GM23338 (cell line): ENCODE data around the gene MYLK4. TPM values are rescaled to one million over a fixed set of nuclear protein-coding genes. Genes with fewer than 3 reads are reported as not detected.

Experiments used
- ATAC-seq: fragments of 200-7000 bp; cut with Tn5 transposase; 3 replicates; pipeline ENCODE4 v1.9.1; 2020
- DNase-seq: peaks from one replicate; pipeline ENCODE4 v3.0.0-alpha.2; 2015; ENCODE audit warnings: low spot score
- H2AFZ ChIP-seq: fragments of 200-600 bp; sonication (generic); 2 replicates; pipeline ENCODE4 v1.8.0; 2016; ENCODE audit warnings: antibody characterized with exemption, mild to moderate bottlenecking, moderate library complexity
- H3F3A ChIP-seq: fragments of 200-600 bp; sonication (generic); replicated peaks from 2 replicates; pipeline ENCODE4 v1.8.0; 2017; ENCODE audit warnings: antibody characterized with exemption, mixed run types, low read depth
- H3K27ac ChIP-seq: fragments of 200-600 bp; sonication (generic); 2 replicates; pipeline ENCODE4 v1.6.1; 2016; ENCODE audit warnings: low read depth
- H3K27me3 ChIP-seq: fragments of 200-600 bp; sonication (generic); 2 replicates; pipeline ENCODE4 v1.8.0; 2016; ENCODE audit warnings: mild to moderate bottlenecking, mixed run types, moderate library complexity; ENCODE audit not compliant: insufficient read depth
- H3K36me3 ChIP-seq: fragments of 200-600 bp; sonication (generic); 2 replicates; pipeline ENCODE4 v1.8.0; 2016; ENCODE audit warnings: mild to moderate bottlenecking; ENCODE audit not compliant: insufficient read depth
- H3K4me1 ChIP-seq: fragments of 200-600 bp; sonication (generic); 2 replicates; pipeline ENCODE4 v1.8.0; 2016; ENCODE audit warnings: mild to moderate bottlenecking, moderate library complexity; ENCODE audit not compliant: insufficient read depth
- H3K4me2 ChIP-seq: fragments of 200-600 bp; sonication (generic); 2 replicates; pipeline ENCODE4 v1.7.1; 2017; ENCODE audit warnings: mixed run types
- H3K4me3 ChIP-seq: fragments of 200-600 bp; sonication (generic); 2 replicates; pipeline ENCODE4 v1.6.1; 2016; ENCODE audit warnings: mixed run types
- H3K79me2 ChIP-seq: fragments of 200-600 bp; sonication (generic); replicated peaks from 2 replicates; pipeline ENCODE4 v1.8.0; 2017; ENCODE audit warnings: mild to moderate bottlenecking; ENCODE audit not compliant: insufficient read depth
- H3K9me2 ChIP-seq: fragments of 200-600 bp; sonication (generic); 2 replicates; pipeline ENCODE4 v1.8.0; 2017; ENCODE audit not compliant: insufficient read depth
- H4K20me1 ChIP-seq: fragments of 200-600 bp; sonication (generic); replicated peaks from 2 replicates; pipeline ENCODE4 v1.8.0; 2017; ENCODE audit warnings: mild to moderate bottlenecking; ENCODE audit not compliant: insufficient read depth
- H3K27ac Mint-ChIP-seq: 2 replicates; pipeline ENCODE4 v1.8.0; 2020; ENCODE audit warnings: inconsistent platforms, mild to moderate bottlenecking, moderate library complexity, mixed read lengths
- H3K27me3 Mint-ChIP-seq: 3 replicates; pipeline ENCODE4 v1.8.0; 2022; ENCODE audit warnings: low read depth, mild to moderate bottlenecking, moderate library complexity, mixed read lengths, inconsistent platforms; ENCODE audit not compliant: insufficient read depth, poor library complexity
- H3K36me3 Mint-ChIP-seq: 3 replicates; pipeline ENCODE4 v1.8.0; 2021; ENCODE audit warnings: low read depth, mild to moderate bottlenecking, inconsistent platforms, moderate library complexity, mixed read lengths
- H3K4me1 Mint-ChIP-seq: 3 replicates; pipeline ENCODE4 v1.8.0; 2020; ENCODE audit warnings: mild to moderate bottlenecking, inconsistent platforms, mixed read lengths
- H3K4me3 Mint-ChIP-seq: 3 replicates; pipeline ENCODE4 v1.8.0; 2021; ENCODE audit warnings: moderate library complexity, mild to moderate bottlenecking, inconsistent platforms, mixed read lengths
- H3K9me3 Mint-ChIP-seq: 3 replicates; pipeline ENCODE4 v1.8.0; 2020; ENCODE audit warnings: moderate library complexity, mild to moderate bottlenecking, inconsistent platforms, mixed read lengths
- CREB1 ChIP-seq: fragments of 250-450 bp; sonication (Bioruptor Pico); IDR thresholded peaks from 2 replicates; pipeline ENCODE4 v1.5.0; 2020; ENCODE audit warnings: low read depth, mild to moderate bottlenecking, moderate library complexity
- ETS1 ChIP-seq: IDR thresholded peaks from 2 replicates; pipeline ENCODE4 v1.6.1; 2016; ENCODE audit warnings: antibody characterized with exemption
- EZH2 ChIP-seq: fragments of 200-600 bp; sonication (generic); IDR thresholded peaks from one replicate; pipeline ENCODE4 v1.8.0; 2017; ENCODE audit warnings: antibody characterized with exemption, mild to moderate bottlenecking, low read depth; ENCODE audit not compliant: unreplicated experiment
- EZH2phosphoT487 ChIP-seq: fragments of 200-600 bp; sonication (generic); IDR thresholded peaks from one replicate; pipeline ENCODE4 v1.8.1; 2018; ENCODE audit warnings: antibody characterized with exemption; ENCODE audit not compliant: unreplicated experiment
- JUNB ChIP-seq: IDR thresholded peaks from one replicate; pipeline ENCODE4 v1.6.1; 2016; ENCODE audit warnings: antibody characterized with exemption; ENCODE audit not compliant: unreplicated experiment
- NANOG ChIP-seq: IDR thresholded peaks from 2 replicates; pipeline ENCODE4 v1.6.1; 2016; ENCODE audit warnings: antibody characterized with exemption, borderline replicate concordance
- POLR2AphosphoS5 ChIP-seq: IDR thresholded peaks from 2 replicates; pipeline ENCODE4 v1.6.1; 2016; ENCODE audit warnings: antibody characterized with exemption, low read depth
- ZNF114 ChIP-seq: fragments of 250-450 bp; sonication (Bioruptor Pico); IDR thresholded peaks from 2 replicates; pipeline ENCODE4 v1.5.0; 2020; ENCODE audit warnings: mild to moderate bottlenecking, moderate library complexity
- ZNF331 ChIP-seq: fragments of 250-450 bp; sonication (Bioruptor Pico); IDR thresholded peaks from 2 replicates; pipeline ENCODE4 v1.5.0; 2020; ENCODE audit warnings: low read depth, mild to moderate bottlenecking, moderate library complexity
- ZNF462 ChIP-seq: fragments of 250-450 bp; sonication (Bioruptor Pico); IDR thresholded peaks from 2 replicates; pipeline ENCODE4 v1.5.0; 2020; ENCODE audit warnings: mild to moderate bottlenecking, moderate library complexity
- polyA plus RNA-seq: library from polyadenylated mRNA; unstranded; fragments of >200 nt; fragmentation: Nextera tagmentation; extraction: Ambion mirVana; gene quantifications from 2 replicates; pipeline ENCODE4 v1.2.1, GENCODE V29; 2016
- total RNA-seq: library from RNA; depleted of rRNA; stranded (reverse); fragments of >200 nt; shearing (Covaris generic); gene quantifications from 2 replicates; pipeline ENCODE4 v1.2.3, GENCODE V29; 2014
- TF ChIP-seq, protein P1 (sequence below), 2 experiments: fragments of 200-600 bp in 1 of 2; sonication (generic) in 1 of 2; conservative IDR thresholded peaks; 2 replicates each; pipeline versions ENCODE4 v1.5.1 to v1.6.1; 2016 to 2017; ENCODE audit warnings: antibody characterized with exemption in 2 of 2, low read depth in 2 of 2, mild to moderate bottlenecking in 2 of 2, moderate library complexity in 1 of 2
- TF ChIP-seq, protein P2 (sequence below): IDR thresholded peaks from one replicate; pipeline ENCODE4 v1.6.1; 2018; ENCODE audit warnings: antibody characterized with exemption; ENCODE audit not compliant: unreplicated experiment

MYLK4 gene
- total and polyA plus RNA-seq, 2 experiments from 2014 or later = 0.03 to 0.17 TPM

- peaks cover 2% of the 10 kb centered on the region for H3K27me3 Mint-ChIP-seq
Measured at GRCh38 chr6:2756241-2756640, 5.5 kb upstream of the MYLK4 start.

More at GRCh38 chr6:2756241-2756640, 5.5 kb upstream of the MYLK4 start:
- Histone ChIP-seq H3K4me3 (no peak overlapping the region), H3K36me3 (no peaks in the 10 kb centered on the region), H4K20me1 (no peaks in the 10 kb centered on the region), H3K79me2 (no peaks in the 10 kb centered on the region), H3F3A (no peaks in the 10 kb centered on the region), H2AFZ (no peak overlapping the region), H3K27me3 (no peaks in the 10 kb centered on the region), H3K27ac (no peak overlapping the region), H3K4me1 (no peaks in the 10 kb centered on the region), H3K9me2 (no peaks in the 10 kb centered on the region), H3K4me2 (no peak overlapping the region)
- Mint-ChIP-seq H3K27ac (no peak overlapping the region), H3K4me3 (no peak overlapping the region), H3K9me3 (peaks cover 4% of the 10 kb centered on the region; the same call in 1 of the 3 replicates), H3K36me3 (0 out of 3 replicates have a peak, but pooled peaks cover 3% of the 10 kb centered on the region), H3K4me1 (no peaks in the 10 kb centered on the region)
- ATAC-seq (no peak), DNase-seq (no peak)
- TF ChIP-seq JUNB (no peak), ZNF462 (CRISPR knock-in tag) (no peak), NANOG (no peak), ZNF114 (CRISPR knock-in tag) (no peak), CREB1 (CRISPR knock-in tag) (no peak), ETS1 (no peak), POLR2AphosphoS5 (no peak), ZNF331 (CRISPR knock-in tag) (no peak), EZH2phosphoT487 (no peak), EZH2 (no peak)
- TF ChIP-seq, protein P1, sequence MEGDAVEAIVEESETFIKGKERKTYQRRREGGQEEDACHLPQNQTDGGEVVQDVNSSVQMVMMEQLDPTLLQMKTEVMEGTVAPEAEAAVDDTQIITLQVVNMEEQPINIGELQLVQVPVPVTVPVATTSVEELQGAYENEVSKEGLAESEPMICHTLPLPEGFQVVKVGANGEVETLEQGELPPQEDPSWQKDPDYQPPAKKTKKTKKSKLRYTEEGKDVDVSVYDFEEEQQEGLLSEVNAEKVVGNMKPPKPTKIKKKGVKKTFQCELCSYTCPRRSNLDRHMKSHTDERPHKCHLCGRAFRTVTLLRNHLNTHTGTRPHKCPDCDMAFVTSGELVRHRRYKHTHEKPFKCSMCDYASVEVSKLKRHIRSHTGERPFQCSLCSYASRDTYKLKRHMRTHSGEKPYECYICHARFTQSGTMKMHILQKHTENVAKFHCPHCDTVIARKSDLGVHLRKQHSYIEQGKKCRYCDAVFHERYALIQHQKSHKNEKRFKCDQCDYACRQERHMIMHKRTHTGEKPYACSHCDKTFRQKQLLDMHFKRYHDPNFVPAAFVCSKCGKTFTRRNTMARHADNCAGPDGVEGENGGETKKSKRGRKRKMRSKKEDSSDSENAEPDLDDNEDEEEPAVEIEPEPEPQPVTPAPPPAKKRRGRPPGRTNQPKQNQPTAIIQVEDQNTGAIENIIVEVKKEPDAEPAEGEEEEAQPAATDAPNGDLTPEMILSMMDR (conservative IDR thresholded peaks at IDR 0.05; ENCODE audit: low read depth in 2 of 2) = no peak
- TF ChIP-seq, protein P2, sequence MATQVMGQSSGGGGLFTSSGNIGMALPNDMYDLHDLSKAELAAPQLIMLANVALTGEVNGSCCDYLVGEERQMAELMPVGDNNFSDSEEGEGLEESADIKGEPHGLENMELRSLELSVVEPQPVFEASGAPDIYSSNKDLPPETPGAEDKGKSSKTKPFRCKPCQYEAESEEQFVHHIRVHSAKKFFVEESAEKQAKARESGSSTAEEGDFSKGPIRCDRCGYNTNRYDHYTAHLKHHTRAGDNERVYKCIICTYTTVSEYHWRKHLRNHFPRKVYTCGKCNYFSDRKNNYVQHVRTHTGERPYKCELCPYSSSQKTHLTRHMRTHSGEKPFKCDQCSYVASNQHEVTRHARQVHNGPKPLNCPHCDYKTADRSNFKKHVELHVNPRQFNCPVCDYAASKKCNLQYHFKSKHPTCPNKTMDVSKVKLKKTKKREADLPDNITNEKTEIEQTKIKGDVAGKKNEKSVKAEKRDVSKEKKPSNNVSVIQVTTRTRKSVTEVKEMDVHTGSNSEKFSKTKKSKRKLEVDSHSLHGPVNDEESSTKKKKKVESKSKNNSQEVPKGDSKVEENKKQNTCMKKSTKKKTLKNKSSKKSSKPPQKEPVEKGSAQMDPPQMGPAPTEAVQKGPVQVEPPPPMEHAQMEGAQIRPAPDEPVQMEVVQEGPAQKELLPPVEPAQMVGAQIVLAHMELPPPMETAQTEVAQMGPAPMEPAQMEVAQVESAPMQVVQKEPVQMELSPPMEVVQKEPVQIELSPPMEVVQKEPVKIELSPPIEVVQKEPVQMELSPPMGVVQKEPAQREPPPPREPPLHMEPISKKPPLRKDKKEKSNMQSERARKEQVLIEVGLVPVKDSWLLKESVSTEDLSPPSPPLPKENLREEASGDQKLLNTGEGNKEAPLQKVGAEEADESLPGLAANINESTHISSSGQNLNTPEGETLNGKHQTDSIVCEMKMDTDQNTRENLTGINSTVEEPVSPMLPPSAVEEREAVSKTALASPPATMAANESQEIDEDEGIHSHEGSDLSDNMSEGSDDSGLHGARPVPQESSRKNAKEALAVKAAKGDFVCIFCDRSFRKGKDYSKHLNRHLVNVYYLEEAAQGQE = no peak
